Tibial artery (tissue), 4 donors: Measurements from ENCODE around the gene POLE2.

ENCODE experiments used
- DNase-seq, 2 donors: peaks; one replicate each; pipeline ENCODE4 v3.0.0-alpha.2; 2019
- H3K27ac ChIP-seq, 2 donors: fragments of 200-600 bp; sonication (generic) in 1 of 2; 1 replicate in 1 of 2; 2 replicates in 1 of 2; pipeline ENCODE4 v1.5.1; 2018 to 2019; ENCODE audit warnings: mild to moderate bottlenecking in 1 of 2
- H3K27me3 ChIP-seq, 2 donors: fragments of 200-600 bp; sonication (generic) in 1 of 2; one replicate each; pipeline versions ENCODE4 v1.5.1 to v1.6.0; 2016 to 2019
- H3K36me3 ChIP-seq, 3 donors: fragments of 200-600 bp; sonication (generic) in 2 of 3; one replicate each; pipeline ENCODE4 v1.5.1; 2016 to 2019; ENCODE audit warnings: mild to moderate bottlenecking in 2 of 3
- H3K4me1 ChIP-seq, 4 donors: fragments of 200-600 bp; sonication (generic) in 2 of 4; 1 replicate in 3 of 4; 2 replicates in 1 of 4; pipeline ENCODE4 v1.5.1; 2016 to 2019
- H3K4me3 ChIP-seq, 2 donors: fragments of 200-600 bp; sonication (generic) in 1 of 2; 1 replicate in 1 of 2; 2 replicates in 1 of 2; pipeline ENCODE4 v1.5.1; 2018 to 2019; ENCODE audit warnings: mild to moderate bottlenecking in 2 of 2
- H3K9me3 ChIP-seq, 3 donors: fragments of 200-600 bp; sonication (generic) in 1 of 3; one replicate each; pipeline ENCODE4 v1.5.1; 2016 to 2019
- CTCF ChIP-seq, 2 experiments: fragments of 200-600 bp in 1 of 2; fragments of 450-650 bp in 1 of 2; IDR thresholded peaks; one replicate each; pipeline ENCODE4 v1.5.1; 2017 to 2019; ENCODE audit warnings: antibody characterized with exemption in 2 of 2, mild to moderate bottlenecking in 1 of 2, moderate library complexity in 1 of 2
- intact Hi-C: fragments of 100-400 bp; cut with DNase I; formaldehyde crosslinking; loops from one replicate; pipeline ENCODE4 v1.15.0; 2023; ENCODE audit warnings: low total_unique reads

Gene POLE2

GRCh38 chr14:49636866-49637265 lies 51.1 kb downstream of the POLE2 start:
- H3K4me1 ChIP-seq: peaks cover 0 to 47% (median 18%) of the 10 kb centered on the region in 4 donors

GRCh38 chr14:49634547-49635334 lies 53.3 kb downstream of the POLE2 start, which contains the start of gene DNAAF2:
Gene DNAAF2 (minus strand): TSS chr14:49635244. CDS start chr14:49635149, 95 bp downstream.
- TF ChIP-seq CTCF (IDR thresholded peaks at IDR 0.05): peak in 1 of 2 experiments; percentile 4
- intact Hi-C loops: loop anchor here (2.0 to 10.0 kb wide), 4 partner anchors 58 to 480 kb away; partner anchors contain the start of genes KLHDC1, KLHDC2, NEMF and VCPKMT
- Histone ChIP-seq H3K9me3 (no peaks in the 10 kb centered on the region), H3K4me3 (peak within 1 kb of the TSS; percentile 73 to 88), H3K27ac (peak within 1 kb of the TSS; percentile 81 to 95), H3K27me3 (no peaks in the 10 kb centered on the region), H3K4me1 (peaks cover 0 to 54% (median 25%) of the 10 kb centered on the region in 4 donors), H3K36me3 (peaks cover 0 to 7% (median 0%) of the 10 kb centered on the region in 3 donors)
- DNase-seq: peak; percentile 60 to 72

More at GRCh38 chr14:49636866-49637265, 51.1 kb downstream of the POLE2 start:
- H3K9me3 ChIP-seq: no peaks in the 10 kb centered on the region
- no peak for TF ChIP-seq CTCF (IDR thresholded peaks at IDR 0.05)
- no peak overlapping the region for H3K27ac ChIP-seq
- DNase-seq: no peak
- H3K4me3 ChIP-seq: no peak overlapping the region
- intact Hi-C loops: loop anchor here (10.0 kb wide), 1 partner anchor 478 kb away; the partner anchor contains the start of gene VCPKMT
- H3K36me3 ChIP-seq: peaks cover 0 to 3% (median 0%) of the 10 kb centered on the region in 3 donors
- no peaks in the 10 kb centered on the region for H3K27me3 ChIP-seq

- TF ChIP-seq CTCF (IDR thresholded peaks at IDR 0.05): peak; percentile 73 to 83
- Histone ChIP-seq H3K27ac (peak overlapping the region; percentile 81 to 95), H3K4me1 (peaks cover 0 to 47% (median 25%) of the 10 kb centered on the region in 4 donors), H3K4me3 (peak overlapping the region; percentile 73 to 88), H3K36me3 (peaks cover 0 to 12% (median 0%) of the 10 kb centered on the region in 3 donors), H3K27me3 (no peaks in the 10 kb centered on the region), H3K9me3 (no peaks in the 10 kb centered on the region)
- peak; percentile 91 to 96 for DNase-seq
- intact Hi-C loops: loop anchor here (2.0 to 10.0 kb wide), 4 partner anchors 58 to 481 kb away; partner anchors contain the start of genes KLHDC1, KLHDC2, NEMF and VCPKMT
Observed at GRCh38 chr14:49633640-49634546, 54.1 kb downstream of the POLE2 start.

- Histone ChIP-seq H3K4me3 (no peak overlapping the region), H3K27ac (no peak overlapping the region), H3K4me1 (peaks cover 0 to 39% (median 19%) of the 10 kb centered on the region in 4 donors), H3K9me3 (no peaks in the 10 kb centered on the region), H3K27me3 (no peaks in the 10 kb centered on the region), H3K36me3 (peaks cover 0 to 25% (median 2%) of the 10 kb centered on the region in 3 donors)
- TF ChIP-seq CTCF (IDR thresholded peaks at IDR 0.05): no peak
- intact Hi-C loops: no loop called here
- no peak for DNase-seq
Observed at GRCh38 chr14:49623941-49624839, 63.8 kb downstream of the POLE2 start.
